ENCODE results near the gene SMG5.

Gene SMG5

GRCh38 chr1:156245451-156246232 lies 37.0 kb downstream of the SMG5 start:
- no peak overlapping the region for H3K4me3 ChIP-seq (ENCODE audit: insufficient read depth, low read length, poor library complexity, severe bottlenecking)
- no peaks in the 10 kb centered on the region for H4K20me1 ChIP-seq (ENCODE audit: low read depth, low read length)
- H3K4me2 ChIP-seq (ENCODE audit: low read depth, low read length, poor library complexity, severe bottlenecking), result no peak overlapping the region
- no peaks in the 10 kb centered on the region for H3K79me2 ChIP-seq (ENCODE audit: insufficient read depth, low read length)
- H3K9me2 ChIP-seq (replicated peaks; ENCODE audit: insufficient read depth, low read length), result no peaks in the 10 kb centered on the region
- H3K36me3 ChIP-seq (ENCODE audit: low read length), result no peaks in the 10 kb centered on the region
- no peak overlapping the region for H2AFZ ChIP-seq (ENCODE audit: low read depth, low read length, severe bottlenecking)
- no peaks in the 10 kb centered on the region for H3K9me3 ChIP-seq (ENCODE audit: insufficient read depth, low read length)
- H3K27me3 ChIP-seq (ENCODE audit: low read length), result no peaks in the 10 kb centered on the region
- H3F3A ChIP-seq (ENCODE audit: insufficient read depth), result no peaks in the 10 kb centered on the region
- no peak overlapping the region for H3K27ac ChIP-seq (ENCODE audit: low read depth, low read length)
- TF ChIP-seq, protein P1, sequence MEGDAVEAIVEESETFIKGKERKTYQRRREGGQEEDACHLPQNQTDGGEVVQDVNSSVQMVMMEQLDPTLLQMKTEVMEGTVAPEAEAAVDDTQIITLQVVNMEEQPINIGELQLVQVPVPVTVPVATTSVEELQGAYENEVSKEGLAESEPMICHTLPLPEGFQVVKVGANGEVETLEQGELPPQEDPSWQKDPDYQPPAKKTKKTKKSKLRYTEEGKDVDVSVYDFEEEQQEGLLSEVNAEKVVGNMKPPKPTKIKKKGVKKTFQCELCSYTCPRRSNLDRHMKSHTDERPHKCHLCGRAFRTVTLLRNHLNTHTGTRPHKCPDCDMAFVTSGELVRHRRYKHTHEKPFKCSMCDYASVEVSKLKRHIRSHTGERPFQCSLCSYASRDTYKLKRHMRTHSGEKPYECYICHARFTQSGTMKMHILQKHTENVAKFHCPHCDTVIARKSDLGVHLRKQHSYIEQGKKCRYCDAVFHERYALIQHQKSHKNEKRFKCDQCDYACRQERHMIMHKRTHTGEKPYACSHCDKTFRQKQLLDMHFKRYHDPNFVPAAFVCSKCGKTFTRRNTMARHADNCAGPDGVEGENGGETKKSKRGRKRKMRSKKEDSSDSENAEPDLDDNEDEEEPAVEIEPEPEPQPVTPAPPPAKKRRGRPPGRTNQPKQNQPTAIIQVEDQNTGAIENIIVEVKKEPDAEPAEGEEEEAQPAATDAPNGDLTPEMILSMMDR (IDR thresholded peaks at IDR 0.05; ENCODE audit: insufficient read depth, low read length, poor library complexity, severe bottlenecking), result no peak
- no peak for TF ChIP-seq EZH2phosphoT487 (conservative IDR thresholded peaks at IDR 0.05; ENCODE audit: low read length)
- H3K9ac ChIP-seq (ENCODE audit: low read length), result no peak overlapping the region

- H3K79me2 ChIP-seq (ENCODE audit: insufficient read depth, low read length), result no peaks in the 10 kb centered on the region
- H3K4me2 ChIP-seq (ENCODE audit: low read depth, low read length, poor library complexity, severe bottlenecking), result no peak overlapping the region
- H3K9me3 ChIP-seq (ENCODE audit: insufficient read depth, low read length), result no peaks in the 10 kb centered on the region
- H3K36me3 ChIP-seq (ENCODE audit: low read length), result no peaks in the 10 kb centered on the region
- H3K9ac ChIP-seq (ENCODE audit: low read length), result no peak overlapping the region
- H3K27me3 ChIP-seq (ENCODE audit: low read length), result no peaks in the 10 kb centered on the region
- no peaks in the 10 kb centered on the region for H4K20me1 ChIP-seq (ENCODE audit: low read depth, low read length)
- TF ChIP-seq, protein P1 (IDR thresholded peaks at IDR 0.05; ENCODE audit: insufficient read depth, low read length, poor library complexity, severe bottlenecking), result no peak
- TF ChIP-seq EZH2phosphoT487 (conservative IDR thresholded peaks at IDR 0.05; ENCODE audit: low read length), result no peak
- no peak overlapping the region for H3K27ac ChIP-seq (ENCODE audit: low read depth, low read length)
- H2AFZ ChIP-seq (ENCODE audit: low read depth, low read length, severe bottlenecking), result no peak overlapping the region
- H3K4me3 ChIP-seq (ENCODE audit: insufficient read depth, low read length, poor library complexity, severe bottlenecking), result no peak overlapping the region
- no peaks in the 10 kb centered on the region for H3K9me2 ChIP-seq (replicated peaks; ENCODE audit: insufficient read depth, low read length)
- no peaks in the 10 kb centered on the region for H3F3A ChIP-seq (ENCODE audit: insufficient read depth)
Measured at GRCh38 chr1:156244712-156245111, 37.9 kb downstream of the SMG5 start.

DNA sequence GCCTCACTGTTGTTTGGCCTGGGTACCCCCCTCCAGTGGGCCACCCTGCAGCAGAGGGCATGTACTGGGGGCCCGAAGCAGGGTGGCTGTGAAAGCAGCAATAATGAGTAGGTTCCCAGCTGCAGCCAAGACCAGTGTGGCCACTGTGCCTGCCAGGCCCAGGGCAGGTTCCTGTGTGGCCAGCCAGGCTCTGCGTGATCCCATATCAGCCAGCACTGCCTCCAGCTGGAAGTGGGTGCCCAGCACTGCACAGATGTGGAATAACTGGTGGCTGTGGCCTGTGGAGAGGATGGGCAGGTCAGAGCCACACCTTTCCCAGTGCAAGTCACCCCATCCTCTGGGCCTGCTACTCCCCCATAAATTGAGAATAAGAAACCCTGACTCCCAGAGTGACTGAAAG lies 38.5 kb downstream of the SMG5 start:
- no peaks in the 10 kb centered on the region for H3K36me3 ChIP-seq (ENCODE audit: low read length)
- H4K20me1 ChIP-seq (ENCODE audit: low read depth, low read length), result no peaks in the 10 kb centered on the region
- no peaks in the 10 kb centered on the region for H3K9me2 ChIP-seq (replicated peaks; ENCODE audit: insufficient read depth, low read length)

More for the DNA sequence above, 38.5 kb downstream of the SMG5 start:
- H3K9ac ChIP-seq (ENCODE audit: low read length), result no peak overlapping the region
- no peaks in the 10 kb centered on the region for H3F3A ChIP-seq (ENCODE audit: insufficient read depth)
- H3K79me2 ChIP-seq (ENCODE audit: insufficient read depth, low read length), result no peaks in the 10 kb centered on the region
- no peak overlapping the region for H2AFZ ChIP-seq (ENCODE audit: low read depth, low read length, severe bottlenecking)
- no peaks in the 10 kb centered on the region for H3K27me3 ChIP-seq (ENCODE audit: low read length)
- no peak for TF ChIP-seq EZH2phosphoT487 (conservative IDR thresholded peaks at IDR 0.05; ENCODE audit: low read length)
- TF ChIP-seq, protein P1 (IDR thresholded peaks at IDR 0.05; ENCODE audit: insufficient read depth, low read length, poor library complexity, severe bottlenecking), result no peak
- H3K27ac ChIP-seq (ENCODE audit: low read depth, low read length), result no peak overlapping the region
- no peak overlapping the region for H3K4me2 ChIP-seq (ENCODE audit: low read depth, low read length, poor library complexity, severe bottlenecking)
- no peak overlapping the region for H3K4me3 ChIP-seq (ENCODE audit: insufficient read depth, low read length, poor library complexity, severe bottlenecking)
- no peaks in the 10 kb centered on the region for H3K9me3 ChIP-seq (ENCODE audit: insufficient read depth, low read length)

Data from SU-DHL-6 (cell line).